Parathyroid adenoma (tissue), 2 donors: ENCODE data around the gene NPIPB8.
"Not testable (repeated sequence)": the region's sequence is repeated elsewhere in the genome, so short reads cannot be mapped to it uniquely, and the experiment has no call there.

Source experiments
- H2AFZ ChIP-seq: fragments of 300-600 bp; sonication (generic); one replicate; pipeline ENCODE4 v1.7.0; 2017; ENCODE audit warnings: antibody characterized with exemption, mild to moderate bottlenecking
- H3K27ac ChIP-seq: fragments of 300-600 bp; sonication (generic); one replicate; pipeline ENCODE4 v1.7.0; 2017
- H3K27me3 ChIP-seq: fragments of 300-600 bp; sonication (generic); one replicate; pipeline ENCODE4 v1.7.0; 2017; ENCODE audit warnings: low read length; ENCODE audit not compliant: control insufficient read depth, insufficient read depth
- H3K36me3 ChIP-seq: fragments of 300-600 bp; sonication (generic); one replicate; pipeline ENCODE4 v1.7.0; 2017; ENCODE audit warnings: low read length; ENCODE audit not compliant: control insufficient read depth, insufficient read depth
- H3K4me1 ChIP-seq: fragments of 300-600 bp; sonication (generic); one replicate; pipeline ENCODE4 v1.7.0; 2017; ENCODE audit warnings: control low read depth
- H3K4me2 ChIP-seq: fragments of 300-600 bp; sonication (generic); one replicate; pipeline ENCODE4 v1.7.0; 2017; ENCODE audit warnings: low read length
- H3K4me3 ChIP-seq: fragments of 300-600 bp; sonication (generic); one replicate; pipeline ENCODE4 v1.7.0; 2017; ENCODE audit warnings: low read depth, low read length
- H3K79me2 ChIP-seq: fragments of 300-600 bp; sonication (generic); one replicate; pipeline ENCODE4 v1.7.0; 2017; ENCODE audit warnings: control low read depth
- H3K9ac ChIP-seq: fragments of 300-600 bp; sonication (generic); one replicate; pipeline ENCODE4 v1.7.0; 2017; ENCODE audit warnings: mild to moderate bottlenecking
- H3K9me3 ChIP-seq: fragments of 300-600 bp; sonication (generic); one replicate; pipeline ENCODE4 v1.7.0; 2017; ENCODE audit warnings: low read length; ENCODE audit not compliant: control insufficient read depth
- CTCF ChIP-seq: fragments of 300-600 bp; sonication (generic); IDR thresholded peaks from one replicate; pipeline ENCODE4 v1.7.0; 2017; ENCODE audit warnings: antibody characterized with exemption, mild to moderate bottlenecking
- donor health status: primary hyperparathyroidism.

The NPIPB8 gene

DNA sequence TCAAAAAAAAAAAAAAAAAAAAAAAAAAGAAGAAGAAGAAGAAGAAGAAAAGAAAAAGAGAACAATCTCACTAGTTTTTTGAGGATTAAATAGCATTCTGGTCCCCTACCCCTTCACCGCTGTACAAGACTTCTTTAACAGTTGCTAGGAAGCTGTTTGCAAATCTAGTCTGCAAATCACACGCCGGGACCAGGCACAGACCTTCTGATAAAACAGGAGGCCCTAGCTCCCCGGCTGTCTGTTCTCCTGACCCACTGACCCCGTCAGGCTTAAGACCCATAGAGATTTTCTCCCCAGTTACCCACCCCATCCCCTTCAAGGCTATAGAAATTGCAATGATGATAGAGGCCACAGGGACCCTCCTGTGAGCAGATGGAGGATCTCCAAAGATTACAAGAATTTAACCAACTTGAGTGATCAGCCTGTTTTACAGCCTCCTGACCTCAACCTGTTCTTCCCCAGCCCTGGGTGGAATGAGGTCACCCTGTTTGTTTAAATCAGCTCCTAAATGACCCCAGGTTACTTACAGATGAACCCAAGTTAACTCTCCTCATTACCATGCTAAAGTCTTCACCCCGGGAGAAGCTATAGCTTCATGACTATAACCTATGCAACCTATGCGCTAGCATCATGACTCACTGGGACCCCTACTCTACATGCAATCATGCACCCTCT lies 16.2 kb upstream of the NPIPB8 start:
- no peak overlapping the region for H3K4me2 ChIP-seq
- no peaks in the 10 kb centered on the region for H3K36me3 ChIP-seq
- no peak overlapping the region for H3K4me3 ChIP-seq
- H3K9me3 ChIP-seq: no peaks in the 10 kb centered on the region
- H3K9ac ChIP-seq: no peak overlapping the region
- H3K79me2 ChIP-seq: no peaks in the 10 kb centered on the region
- H3K27me3 ChIP-seq: no peaks in the 10 kb centered on the region
- H3K27ac ChIP-seq: no peak overlapping the region
- peaks cover 2% of the 10 kb centered on the region for H3K4me1 ChIP-seq
- no peak overlapping the region for H2AFZ ChIP-seq
- no peak for TF ChIP-seq CTCF

GRCh38 chr16:28622532-28623171 lies 15.2 kb upstream of the NPIPB8 start:
- H3K27me3 ChIP-seq, H3K79me2 ChIP-seq, H3K4me1 ChIP-seq, H3K9me3 ChIP-seq, H3K9ac ChIP-seq, H3K36me3 ChIP-seq: not testable (repeated sequence)
- peak overlapping the region; percentile 81 for H3K4me2 ChIP-seq
- H3K27ac ChIP-seq: peak overlapping the region; percentile 70
- H2AFZ ChIP-seq: peak overlapping the region; percentile 96
- peak overlapping the region; percentile 55 for H3K4me3 ChIP-seq

- H3K27ac ChIP-seq: peak overlapping the region; percentile 70
- H3K79me2 ChIP-seq: no peaks in the 10 kb centered on the region
- no peaks in the 10 kb centered on the region for H3K27me3 ChIP-seq
- peak overlapping the region; percentile 55 for H3K4me3 ChIP-seq
- H3K4me1 ChIP-seq: peaks cover 2% of the 10 kb centered on the region
- H3K4me2 ChIP-seq: peak overlapping the region; percentile 81
- TF ChIP-seq CTCF: no peak
- H3K9ac ChIP-seq: no peak overlapping the region
- H3K9me3 ChIP-seq: no peaks in the 10 kb centered on the region
- H2AFZ ChIP-seq: peak overlapping the region; percentile 96
- no peaks in the 10 kb centered on the region for H3K36me3 ChIP-seq
Measured at GRCh38 chr16:28623172-28623711, 14.6 kb upstream of the NPIPB8 start.

DNA sequence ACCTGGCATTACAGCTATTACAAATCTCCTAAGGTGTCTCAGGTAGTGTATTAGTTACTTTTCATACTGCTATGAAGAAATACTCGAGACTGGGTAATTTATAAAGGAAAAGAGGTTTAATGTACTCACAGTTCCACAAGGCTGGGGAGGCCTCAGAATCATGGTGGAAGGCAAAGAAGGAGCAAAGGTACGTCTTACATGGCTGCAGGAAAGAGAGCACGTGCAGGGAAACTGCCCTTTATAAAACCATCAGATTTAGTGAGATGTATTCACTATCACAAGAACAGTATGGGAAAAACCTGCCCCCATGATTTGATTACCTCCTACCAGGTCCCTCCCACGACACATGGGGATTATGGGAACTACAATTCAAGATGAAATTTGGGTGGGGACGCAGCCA lies 7.0 kb upstream of the NPIPB8 start:
- not testable (repeated sequence) for H3K9ac ChIP-seq, H3K27ac ChIP-seq, H3K9me3 ChIP-seq, H3K4me2 ChIP-seq, H3K27me3 ChIP-seq, H3K4me1 ChIP-seq, H3K79me2 ChIP-seq, H2AFZ ChIP-seq, H3K36me3 ChIP-seq, H3K4me3 ChIP-seq

DNA sequence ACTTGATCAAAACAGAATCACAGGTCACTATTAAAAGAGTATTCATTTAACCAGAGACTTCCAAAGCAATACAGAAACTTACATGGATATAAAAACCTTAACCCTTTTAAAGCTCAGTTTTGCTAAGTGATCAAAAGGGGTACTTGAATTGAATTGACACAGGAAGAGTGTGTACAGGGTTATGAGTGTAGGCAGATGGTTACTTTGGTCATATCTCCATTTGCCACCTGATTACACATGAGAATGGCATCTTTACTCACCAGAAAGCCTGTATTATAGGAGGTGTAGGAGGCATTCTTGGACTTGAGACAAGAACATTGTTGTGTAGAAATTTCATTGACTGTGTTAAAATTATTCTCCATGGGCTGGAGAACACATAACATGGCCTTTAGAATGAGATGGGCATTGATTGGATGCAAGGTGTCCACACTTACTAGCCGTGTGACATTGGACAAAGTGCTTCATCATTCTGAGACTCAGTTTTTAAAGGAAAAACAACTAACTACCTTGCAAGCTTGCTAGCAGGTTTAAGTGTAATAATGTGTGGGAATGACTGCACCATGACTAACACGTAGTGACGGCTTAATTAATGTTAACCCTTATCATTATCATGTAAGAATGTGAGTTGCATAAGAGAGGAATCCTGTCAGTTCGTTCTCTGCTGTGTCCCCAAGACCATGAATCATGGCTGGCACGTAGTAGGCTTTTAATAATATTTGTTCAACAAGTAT lies 1.6 kb upstream of the NPIPB8 start:
- not testable (repeated sequence) for H3K9ac ChIP-seq, H3K9me3 ChIP-seq, H3K79me2 ChIP-seq, H3K36me3 ChIP-seq, H3K4me2 ChIP-seq, H3K4me3 ChIP-seq, H3K4me1 ChIP-seq, H3K27me3 ChIP-seq, H3K27ac ChIP-seq
- peak overlapping the region; percentile 11 for H2AFZ ChIP-seq

DNA sequence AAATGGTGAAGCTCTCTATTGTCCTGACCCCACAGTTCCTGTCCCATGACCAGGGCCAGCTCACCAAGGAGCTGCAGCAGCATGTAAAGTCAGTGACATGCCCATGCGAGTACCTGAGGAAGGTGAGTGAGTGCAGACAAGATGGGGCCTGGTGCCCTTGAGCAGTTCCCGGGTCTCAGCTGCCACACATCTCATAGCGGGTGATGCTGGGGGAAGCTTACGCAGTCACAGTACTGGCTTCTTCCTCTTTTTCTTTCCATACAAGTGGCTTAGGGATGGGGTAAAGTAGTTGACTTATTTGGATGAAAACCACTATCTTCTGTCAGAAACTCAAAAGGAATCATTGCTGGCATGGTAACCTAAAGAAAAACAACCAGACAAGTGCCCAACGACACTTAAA lies 494 bp downstream of the NPIPB8 start:
- not testable (repeated sequence) for H3K4me3 ChIP-seq, H3K4me2 ChIP-seq, H3K79me2 ChIP-seq, H3K36me3 ChIP-seq, H2AFZ ChIP-seq, H3K9me3 ChIP-seq, H3K4me1 ChIP-seq, H3K27ac ChIP-seq, H3K9ac ChIP-seq, H3K27me3 ChIP-seq

DNA sequence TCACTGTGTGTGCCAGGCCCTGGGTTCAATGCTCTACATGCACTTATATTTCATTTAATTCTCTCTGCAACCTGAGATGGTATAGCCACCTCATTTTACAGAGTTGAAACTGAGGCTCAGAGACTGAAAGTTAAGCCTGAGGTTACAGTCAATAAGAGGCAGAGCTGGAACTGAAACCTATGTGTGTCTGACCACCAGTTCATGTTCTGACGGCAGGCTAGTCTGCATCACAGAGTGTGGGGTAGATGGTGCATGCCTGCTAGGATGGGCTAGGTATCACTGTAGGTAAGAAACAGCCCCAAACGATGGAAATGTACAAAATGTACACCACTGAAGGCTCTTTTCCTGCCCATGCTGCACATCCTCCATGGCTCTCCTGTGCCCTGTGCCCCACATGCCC lies 2.1 kb downstream of the NPIPB8 start:
- not testable (repeated sequence) for H3K4me3 ChIP-seq, H3K27ac ChIP-seq, H3K4me2 ChIP-seq, H3K4me1 ChIP-seq, H2AFZ ChIP-seq, H3K36me3 ChIP-seq, H3K9ac ChIP-seq, H3K9me3 ChIP-seq, H3K79me2 ChIP-seq, H3K27me3 ChIP-seq

DNA sequence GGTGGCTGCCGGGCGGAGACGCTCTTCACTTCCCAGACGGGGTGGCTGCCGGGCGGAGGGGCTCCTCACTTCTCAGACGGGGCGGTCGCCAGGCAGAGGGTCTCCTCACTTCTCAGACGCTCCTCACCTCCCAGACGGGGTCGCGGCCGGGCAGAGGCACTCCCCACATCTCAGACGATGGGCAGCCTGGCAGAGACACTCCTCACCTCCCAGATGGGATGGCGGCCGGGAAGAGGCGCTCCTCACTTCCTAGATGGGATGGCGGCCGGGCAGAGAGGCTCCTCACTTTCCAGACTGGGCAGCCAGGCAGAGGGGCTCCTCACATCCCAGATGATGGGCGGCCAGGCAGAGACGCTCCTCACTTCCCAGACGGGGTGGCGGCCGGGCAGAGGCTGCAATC lies 28.4 kb downstream of the NPIPB8 start:
- H3K4me2 ChIP-seq: not testable (repeated sequence)

GRCh38 chr16:28667480-28667879 lies 29.6 kb downstream of the NPIPB8 start:
- H3K27ac ChIP-seq, H3K27me3 ChIP-seq, H3K79me2 ChIP-seq, H2AFZ ChIP-seq, H3K9me3 ChIP-seq, H3K9ac ChIP-seq, H3K4me1 ChIP-seq, H3K4me3 ChIP-seq, H3K4me2 ChIP-seq, H3K36me3 ChIP-seq: not testable (repeated sequence)

More for the DNA sequence above, 28.4 kb downstream of the NPIPB8 start:
- not testable (repeated sequence) for H3K79me2 ChIP-seq, H3K9me3 ChIP-seq, H3K4me1 ChIP-seq, H3K27me3 ChIP-seq, H2AFZ ChIP-seq, H3K36me3 ChIP-seq, H3K27ac ChIP-seq, H3K4me3 ChIP-seq, H3K9ac ChIP-seq
